Measurements from ENCODE around the gene SP8. TPM values are rescaled to one million over a fixed set of nuclear protein-coding genes. Genes with fewer than 3 reads are reported as not detected.

The SP8 gene
- polyA plus RNA-seq, 1 of the 3 experiments (the other 2 are of a cell fraction), result not detected

DNA sequence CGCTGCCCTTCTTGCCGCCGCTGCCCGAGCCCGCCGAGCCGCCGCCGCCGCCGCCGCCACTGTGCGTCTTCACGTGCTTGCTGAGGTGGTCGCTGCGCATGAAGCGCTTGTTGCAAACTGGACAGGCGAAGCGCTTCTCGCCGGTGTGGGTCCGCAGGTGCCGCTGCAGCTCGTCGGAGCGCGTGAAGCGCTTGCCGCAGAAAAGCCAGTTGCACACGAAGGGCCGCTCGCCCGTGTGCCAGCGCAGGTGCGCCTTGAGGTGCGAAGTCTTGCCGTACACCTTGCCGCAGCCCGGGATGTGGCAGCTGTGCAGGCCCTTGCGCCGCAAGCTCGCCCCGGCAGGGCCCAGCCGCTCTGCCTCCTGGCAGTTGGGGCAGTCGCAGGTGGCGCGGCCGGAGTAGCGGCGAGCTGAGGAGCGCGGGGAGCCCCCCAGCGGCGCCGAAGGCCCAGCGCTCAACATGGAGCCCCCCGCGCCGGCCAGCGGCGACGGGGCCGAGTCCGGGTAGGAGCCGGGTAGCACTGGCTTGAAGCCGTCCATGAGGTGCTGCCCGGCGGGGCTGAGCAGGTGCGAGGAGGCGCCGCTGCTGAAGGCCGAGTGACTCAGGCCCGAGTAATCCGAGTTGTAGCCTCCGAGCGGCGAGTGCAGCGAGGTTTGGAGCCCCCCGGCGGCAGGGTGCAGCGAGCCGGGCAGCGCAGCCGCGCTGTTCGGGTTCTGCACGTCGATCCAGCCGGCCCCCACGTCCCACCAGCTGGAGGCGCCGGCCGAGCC lies 2.1 kb downstream of the SP8 start:
- Histone ChIP-seq H3K9me2 (no peaks in the 10 kb centered on the region), H3K9ac (no peak overlapping the region), H2AFZ (ENCODE audit: low read depth) (no peak overlapping the region), H3K27me3 (ENCODE audit: insufficient read depth) (peaks cover 95% of the 10 kb centered on the region), H3K4me3 (ENCODE audit: low read depth in 2 of 2, low read length in 1 of 2) (no peak overlapping the region), H3K36me3 (replicated peaks in 1 of 2; ENCODE audit: control insufficient read depth in 1 of 2, insufficient read depth in 2 of 2, low read length in 1 of 2) (no peaks in the 10 kb centered on the region), H3K4me1 (ENCODE audit: control insufficient read depth in 1 of 2, insufficient read depth in 2 of 2, low read depth in 1 of 2, low read length in 1 of 2) (peaks cover 0 to 4% of the 10 kb centered on the region in 2 experiments; a peak in 1 of 4 replicates), H3K9me3 (no peaks in the 10 kb centered on the region), H4K20me1 (ENCODE audit: insufficient read depth) (no peaks in the 10 kb centered on the region), H3K79me2 (ENCODE audit: insufficient read depth) (no peaks in the 10 kb centered on the region), H3F3A (replicated peaks; ENCODE audit: insufficient read depth) (no peaks in the 10 kb centered on the region), H3K4me2 (peak overlapping the region; percentile 55; the same call in 1 of the 2 replicates), H3K27ac (ENCODE audit: low read depth in 2 of 2, low read length in 1 of 2) (no peak overlapping the region)
- WGBS (ENCODE audit: low lambda C conversion rate), result 26% methylated on average over 46 of the region's 93 CpGs
- TF ChIP-seq USF1 (IDR thresholded peaks at IDR 0.05; ENCODE audit: borderline replicate concordance, low read depth), result no peak
- no peak for TF ChIP-seq RXRA (IDR thresholded peaks at IDR 0.05; ENCODE audit: borderline replicate concordance, low read depth)
- no peak for TF ChIP-seq FOXJ3 (CRISPR knock-in tag; IDR thresholded peaks at IDR 0.05)
- TF ChIP-seq EP300 (IDR thresholded peaks at IDR 0.05; ENCODE audit: borderline replicate concordance in 1 of 2, low read depth in 1 of 2, low read length in 1 of 2), result no peak
- TF ChIP-seq EZH2phosphoT487 (IDR thresholded peaks at IDR 0.05; ENCODE audit: borderline replicate concordance, low read depth), result no peak
- no peak for TF ChIP-seq NFIC (IDR thresholded peaks at IDR 0.05; ENCODE audit: borderline replicate concordance)
- TF ChIP-seq ZBTB33 (IDR thresholded peaks at IDR 0.05; ENCODE audit: borderline replicate concordance, low read depth), result no peak
- TF ChIP-seq, protein P1, sequence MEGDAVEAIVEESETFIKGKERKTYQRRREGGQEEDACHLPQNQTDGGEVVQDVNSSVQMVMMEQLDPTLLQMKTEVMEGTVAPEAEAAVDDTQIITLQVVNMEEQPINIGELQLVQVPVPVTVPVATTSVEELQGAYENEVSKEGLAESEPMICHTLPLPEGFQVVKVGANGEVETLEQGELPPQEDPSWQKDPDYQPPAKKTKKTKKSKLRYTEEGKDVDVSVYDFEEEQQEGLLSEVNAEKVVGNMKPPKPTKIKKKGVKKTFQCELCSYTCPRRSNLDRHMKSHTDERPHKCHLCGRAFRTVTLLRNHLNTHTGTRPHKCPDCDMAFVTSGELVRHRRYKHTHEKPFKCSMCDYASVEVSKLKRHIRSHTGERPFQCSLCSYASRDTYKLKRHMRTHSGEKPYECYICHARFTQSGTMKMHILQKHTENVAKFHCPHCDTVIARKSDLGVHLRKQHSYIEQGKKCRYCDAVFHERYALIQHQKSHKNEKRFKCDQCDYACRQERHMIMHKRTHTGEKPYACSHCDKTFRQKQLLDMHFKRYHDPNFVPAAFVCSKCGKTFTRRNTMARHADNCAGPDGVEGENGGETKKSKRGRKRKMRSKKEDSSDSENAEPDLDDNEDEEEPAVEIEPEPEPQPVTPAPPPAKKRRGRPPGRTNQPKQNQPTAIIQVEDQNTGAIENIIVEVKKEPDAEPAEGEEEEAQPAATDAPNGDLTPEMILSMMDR (IDR thresholded peaks at IDR 0.05), result no peak; the same call in 1 of the 2 replicates
- no peak for TF ChIP-seq USF2 (IDR thresholded peaks at IDR 0.05; ENCODE audit: borderline replicate concordance, low read depth, low read length)
- TF ChIP-seq, protein P2, sequence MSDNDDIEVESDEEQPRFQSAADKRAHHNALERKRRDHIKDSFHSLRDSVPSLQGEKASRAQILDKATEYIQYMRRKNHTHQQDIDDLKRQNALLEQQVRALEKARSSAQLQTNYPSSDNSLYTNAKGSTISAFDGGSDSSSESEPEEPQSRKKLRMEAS (IDR thresholded peaks at IDR 0.05; ENCODE audit: low read depth), result no peak
- TF ChIP-seq, protein P3, sequence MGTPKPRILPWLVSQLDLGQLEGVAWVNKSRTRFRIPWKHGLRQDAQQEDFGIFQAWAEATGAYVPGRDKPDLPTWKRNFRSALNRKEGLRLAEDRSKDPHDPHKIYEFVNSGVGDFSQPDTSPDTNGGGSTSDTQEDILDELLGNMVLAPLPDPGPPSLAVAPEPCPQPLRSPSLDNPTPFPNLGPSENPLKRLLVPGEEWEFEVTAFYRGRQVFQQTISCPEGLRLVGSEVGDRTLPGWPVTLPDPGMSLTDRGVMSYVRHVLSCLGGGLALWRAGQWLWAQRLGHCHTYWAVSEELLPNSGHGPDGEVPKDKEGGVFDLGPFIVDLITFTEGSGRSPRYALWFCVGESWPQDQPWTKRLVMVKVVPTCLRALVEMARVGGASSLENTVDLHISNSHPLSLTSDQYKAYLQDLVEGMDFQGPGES (IDR thresholded peaks at IDR 0.05; ENCODE audit: low read depth, low read length), result no peak
- no peak for TF ChIP-seq POLR2AphosphoS5 (IDR thresholded peaks at IDR 0.05; ENCODE audit: low read depth, low read length)
- no peak for TF ChIP-seq JUND (IDR thresholded peaks at IDR 0.05)
- TF ChIP-seq GABPA (IDR thresholded peaks at IDR 0.05; ENCODE audit: low read depth), result no peak
- TF ChIP-seq MEF2A (IDR thresholded peaks at IDR 0.05; ENCODE audit: borderline replicate concordance, low read depth), result no peak
- TF ChIP-seq TEAD4 (IDR thresholded peaks at IDR 0.05; ENCODE audit: borderline replicate concordance, insufficient read depth), result no peak
- DNase-seq, result peak; percentile 62
- POLR2A ChIA-PET, result interaction anchor here (0.8 kb wide), 1 partner anchor 1207 kb away, joined by 3 read pairs; no protein-coding TSS in a partner anchor
- CTCF ChIA-PET, result interaction anchor here (0.6 to 1.5 kb wide), 2 partner anchors 49 to 471 kb away, joined by 3 to 4 read pairs; no protein-coding TSS in a partner anchor
